WTC11 (cell line): Measurements from ENCODE around the gene C20orf204. TPM values are rescaled to one million over a fixed set of nuclear protein-coding genes. Genes with fewer than 3 reads are reported as not detected.

ENCODE experiments used
- ATAC-seq: fragments of 200-7000 bp; cut with Tn5 transposase; 2 replicates; pipeline ENCODE4 v1.10.0; 2021; ENCODE audit warnings: mild to moderate bottlenecking, moderate library complexity
- CTCF ChIA-PET: fragments of 300-600 bp; sonication (Branson Sonifier 250); formaldehyde crosslinking; loops from one replicate; lab custom pipeline; 2021; ENCODE audit warnings: antibody characterized with exemption; lab: Charles Lee
- POLR2A ChIA-PET: fragments of 350-600 bp; sonication (Branson Sonifier 250); formaldehyde crosslinking; loops from one replicate; lab custom pipeline; 2021; ENCODE audit warnings: antibody characterized with exemption; lab: Charles Lee
- DNase-seq: peaks from one replicate; pipeline ENCODE4 v3.0.0; 2021; ENCODE audit warnings: low spot score
- H3K27ac Mint-ChIP-seq: 2 replicates; pipeline ENCODE4 v1.8.0; 2021; ENCODE audit warnings: mixed read lengths
- H3K27me3 Mint-ChIP-seq: 2 replicates; pipeline ENCODE4 v1.8.0; 2021; ENCODE audit warnings: low read depth, mild to moderate bottlenecking, moderate library complexity, mixed read lengths
- H3K36me3 Mint-ChIP-seq: 2 replicates; pipeline ENCODE4 v1.8.0; 2021; ENCODE audit warnings: mixed read lengths
- H3K4me1 Mint-ChIP-seq: 2 replicates; pipeline ENCODE4 v1.8.0; 2022; ENCODE audit warnings: mixed read lengths
- H3K4me3 Mint-ChIP-seq: 2 replicates; pipeline ENCODE4 v1.8.0; 2021; ENCODE audit warnings: mild to moderate bottlenecking, moderate library complexity, mixed read lengths
- H3K9me3 Mint-ChIP-seq: 2 replicates; pipeline ENCODE4 v1.8.0; 2021; ENCODE audit warnings: mixed read lengths
- CREB1 ChIP-seq: sonication (generic); formaldehyde crosslinking; IDR thresholded peaks from 2 replicates; pipeline ENCODE4 v1.8.0; 2023; ENCODE audit warnings: mild to moderate bottlenecking, missing genetic modification reagents
- ELF4 ChIP-seq: sonication (generic); formaldehyde crosslinking; IDR thresholded peaks from 2 replicates; pipeline ENCODE4 v1.8.1; 2022; ENCODE audit warnings: low read depth, mild to moderate bottlenecking, moderate library complexity, missing genetic modification reagents
- EMX1 ChIP-seq: fragments of 250-450 bp; sonication (Bioruptor Pico); IDR thresholded peaks from 2 replicates; pipeline ENCODE4 v1.8.0; 2021; ENCODE audit warnings: mild to moderate bottlenecking
- ETV6 ChIP-seq: sonication (generic); formaldehyde crosslinking; IDR thresholded peaks from 2 replicates; pipeline ENCODE4 v1.8.1; 2022; ENCODE audit warnings: mild to moderate bottlenecking, missing genetic modification reagents
- FOXJ3 ChIP-seq: sonication (generic); formaldehyde crosslinking; IDR thresholded peaks from 2 replicates; pipeline ENCODE4 v1.9.0; 2021; ENCODE audit warnings: missing genetic modification reagents, mild to moderate bottlenecking, borderline replicate concordance
- GRHL2 ChIP-seq: fragments of 250-450 bp; sonication (Bioruptor Pico); IDR thresholded peaks from 2 replicates; pipeline ENCODE4 v1.8.0; 2022; ENCODE audit warnings: mild to moderate bottlenecking, moderate library complexity; ENCODE audit not compliant: insufficient replicate concordance, severe bottlenecking
- IRF2 ChIP-seq: sonication (generic); formaldehyde crosslinking; IDR thresholded peaks from 2 replicates; pipeline ENCODE4 v1.8.0; 2022; ENCODE audit warnings: low read depth, missing genetic modification reagents, borderline replicate concordance
- NR2C2 ChIP-seq: sonication (generic); formaldehyde crosslinking; IDR thresholded peaks from 2 replicates; pipeline ENCODE4 v1.8.0; 2022; ENCODE audit warnings: mild to moderate bottlenecking, missing genetic modification reagents
- PRRX2 ChIP-seq: fragments of 250-450 bp; sonication (Bioruptor Pico); IDR thresholded peaks from 2 replicates; pipeline ENCODE4 v1.8.0; 2021; ENCODE audit warnings: mild to moderate bottlenecking
- SOX15 ChIP-seq: fragments of 250-450 bp; sonication (Bioruptor Pico); IDR thresholded peaks from 2 replicates; pipeline ENCODE4 v1.9.0; 2021; ENCODE audit warnings: mild to moderate bottlenecking
- TCF7 ChIP-seq: sonication (generic); formaldehyde crosslinking; IDR thresholded peaks from 2 replicates; pipeline ENCODE4 v1.8.0; 2022; ENCODE audit warnings: mild to moderate bottlenecking, low read depth, missing genetic modification reagents, moderate library complexity
- TEAD4 ChIP-seq: sonication (generic); formaldehyde crosslinking; IDR thresholded peaks from 2 replicates; pipeline ENCODE4 v1.8.0; 2022; ENCODE audit warnings: mild to moderate bottlenecking, missing genetic modification reagents
- ZNF121 ChIP-seq: sonication (generic); formaldehyde crosslinking; IDR thresholded peaks from 2 replicates; pipeline ENCODE4 v1.8.0; 2023; ENCODE audit warnings: missing genetic modification reagents
- ZNF219 ChIP-seq: sonication (generic); formaldehyde crosslinking; IDR thresholded peaks from 2 replicates; pipeline ENCODE4 v1.8.0; 2023; ENCODE audit warnings: missing genetic modification reagents, mild to moderate bottlenecking, borderline replicate concordance
- ZNF416 ChIP-seq: fragments of 250-450 bp; sonication (Bioruptor Pico); IDR thresholded peaks from 2 replicates; pipeline ENCODE4 v1.9.0; 2021; ENCODE audit warnings: mild to moderate bottlenecking, inconsistent platforms
- total RNA-seq: library from RNA; stranded (reverse); gene quantifications from 3 replicates; pipeline ENCODE4 v1.2.3, GENCODE V29; 2021
- TF ChIP-seq, protein P1 (sequence below): sonication (generic); formaldehyde crosslinking; IDR thresholded peaks from 2 replicates; pipeline ENCODE4 v1.8.1; 2022; ENCODE audit warnings: mild to moderate bottlenecking, missing genetic modification reagents, moderate library complexity, borderline replicate concordance
- TF ChIP-seq, protein P2 (sequence below): sonication (generic); formaldehyde crosslinking; IDR thresholded peaks from 2 replicates; pipeline ENCODE4 v1.8.1; 2023; ENCODE audit warnings: mild to moderate bottlenecking, missing genetic modification reagents, moderate library complexity
- TF ChIP-seq, protein P3 (sequence below): fragments of 250-450 bp; sonication (Bioruptor Pico); IDR thresholded peaks from 2 replicates; pipeline ENCODE4 v1.9.0; 2021; ENCODE audit warnings: moderate library complexity, mild to moderate bottlenecking, inconsistent platforms, borderline replicate concordance
- TF ChIP-seq, protein P4 (sequence below): sonication (generic); formaldehyde crosslinking; IDR thresholded peaks from 2 replicates; pipeline ENCODE4 v1.8.1; 2023; ENCODE audit warnings: mild to moderate bottlenecking, missing genetic modification reagents
- TF ChIP-seq, protein P5 (sequence below): sonication (generic); formaldehyde crosslinking; IDR thresholded peaks from 2 replicates; pipeline ENCODE4 v1.8.0; 2022; ENCODE audit warnings: mild to moderate bottlenecking, missing genetic modification reagents
- TF ChIP-seq, protein P6 (sequence below): sonication (generic); formaldehyde crosslinking; IDR thresholded peaks from 2 replicates; pipeline ENCODE4 v1.8.0; 2022; ENCODE audit warnings: mild to moderate bottlenecking, missing genetic modification reagents
- TF ChIP-seq, protein P7 (sequence below): sonication (generic); formaldehyde crosslinking; IDR thresholded peaks from 2 replicates; pipeline ENCODE4 v1.8.1; 2023; ENCODE audit warnings: mild to moderate bottlenecking, missing genetic modification reagents

The C20orf204 gene
- total RNA-seq, 1 experiment from 2014 or later = 2.1 TPM

DNA sequence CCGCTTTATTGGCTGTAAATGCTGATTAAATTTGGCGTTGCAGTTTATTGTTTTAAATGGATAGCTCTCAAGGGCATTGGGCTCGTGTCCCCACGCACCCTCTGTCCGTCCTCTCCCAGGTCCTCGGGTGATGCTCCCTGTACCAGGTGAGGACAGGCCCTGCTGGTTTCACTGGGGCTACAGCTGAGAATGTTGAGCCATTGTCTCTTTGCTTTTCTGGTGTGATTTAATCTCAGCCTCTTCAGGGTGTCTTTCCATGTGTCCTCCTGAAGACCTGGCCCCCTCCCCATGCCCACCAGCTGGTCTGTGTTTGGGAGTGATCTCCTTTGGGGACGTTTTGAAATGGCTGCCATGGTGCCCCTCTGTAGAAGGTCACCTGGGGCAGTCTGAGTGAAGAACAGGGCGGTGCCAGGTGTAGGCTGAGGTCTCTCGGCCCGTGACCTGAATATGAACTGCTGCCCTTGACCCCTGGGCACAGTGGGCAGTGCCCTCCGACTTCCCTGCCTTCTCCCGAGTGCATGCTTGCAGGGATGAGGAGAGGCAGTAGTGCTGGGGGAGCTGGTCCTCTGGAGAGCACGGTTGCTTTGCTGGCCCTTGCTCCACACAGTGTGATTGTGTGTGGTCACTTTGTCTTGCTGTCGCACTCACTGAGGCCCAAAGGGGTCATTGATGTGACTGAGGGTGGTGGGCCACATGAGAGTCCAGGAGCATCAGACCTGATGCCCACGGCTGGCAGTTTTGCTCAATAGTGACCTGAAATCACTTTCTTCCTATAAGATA, 12.4 kb upstream of the C20orf204 start:
- Mint-ChIP-seq H3K36me3 (peaks cover 63% of the 10 kb centered on the region), H3K27ac (no peak overlapping the region), H3K4me1 (no peaks in the 10 kb centered on the region), H3K27me3 (no peaks in the 10 kb centered on the region), H3K4me3 (no peak overlapping the region), H3K9me3 (no peaks in the 10 kb centered on the region)
- no peak for TF ChIP-seq IRF2 (CRISPR knock-in tag)
- TF ChIP-seq, protein P1, sequence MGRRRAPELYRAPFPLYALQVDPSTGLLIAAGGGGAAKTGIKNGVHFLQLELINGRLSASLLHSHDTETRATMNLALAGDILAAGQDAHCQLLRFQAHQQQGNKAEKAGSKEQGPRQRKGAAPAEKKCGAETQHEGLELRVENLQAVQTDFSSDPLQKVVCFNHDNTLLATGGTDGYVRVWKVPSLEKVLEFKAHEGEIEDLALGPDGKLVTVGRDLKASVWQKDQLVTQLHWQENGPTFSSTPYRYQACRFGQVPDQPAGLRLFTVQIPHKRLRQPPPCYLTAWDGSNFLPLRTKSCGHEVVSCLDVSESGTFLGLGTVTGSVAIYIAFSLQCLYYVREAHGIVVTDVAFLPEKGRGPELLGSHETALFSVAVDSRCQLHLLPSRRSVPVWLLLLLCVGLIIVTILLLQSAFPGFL (CRISPR knock-in tag) = peak; percentile 20; the same call in 1 of the 2 replicates
- ChIA-PET POLR2A (interaction anchor here (0.5 kb wide), 1 partner anchor 196 kb away, joined by 3 read pairs; no protein-coding TSS in a partner anchor), CTCF (interaction anchor here (1.1 kb wide), 1 partner anchor 15 kb away, joined by 5 read pairs; no protein-coding TSS in a partner anchor)
- no peak for DNase-seq
- no peak for ATAC-seq

DNA sequence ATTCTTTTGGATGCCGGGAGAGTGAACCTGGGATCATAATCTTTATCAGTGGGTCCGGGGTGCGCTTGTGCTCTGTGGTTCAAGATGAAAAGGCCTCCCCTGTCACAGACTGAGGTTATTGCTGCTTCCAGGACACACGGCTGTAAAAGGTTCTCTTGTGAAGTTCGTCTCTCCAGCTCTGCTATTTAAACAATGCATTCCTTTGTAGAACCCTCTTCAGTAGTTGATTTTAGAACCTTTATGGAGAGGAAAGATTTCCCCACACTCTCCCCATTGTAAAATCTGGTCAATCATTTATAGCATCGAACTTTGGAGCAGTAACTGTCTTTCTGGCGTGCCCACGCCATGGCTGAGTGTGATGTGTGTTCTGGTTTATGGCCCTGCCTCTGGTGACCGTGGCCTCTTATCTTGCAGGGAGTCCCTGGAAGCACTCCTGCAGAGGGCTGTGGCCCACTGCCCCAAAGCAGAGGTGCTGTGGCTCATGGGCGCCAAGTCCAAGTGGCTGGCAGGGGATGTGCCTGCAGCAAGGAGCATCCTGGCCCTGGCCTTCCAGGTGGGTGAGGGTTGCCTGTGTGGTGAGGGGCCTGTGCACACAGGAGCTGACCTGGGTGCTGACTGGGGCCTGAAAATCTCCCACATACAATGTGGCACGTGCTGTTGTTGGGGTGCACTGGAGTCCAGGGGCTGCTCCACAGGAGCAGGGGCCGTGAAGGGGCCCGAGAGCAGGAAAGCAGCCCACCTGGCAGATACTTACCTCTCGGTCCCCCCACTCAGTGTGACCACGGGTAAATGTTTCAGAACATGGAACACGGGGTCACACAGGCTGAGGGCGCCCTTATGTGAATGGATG, 11.6 kb upstream of the C20orf204 start:
- H3K27me3 Mint-ChIP-seq = no peaks in the 10 kb centered on the region
- no peak for ATAC-seq

More for the DNA sequence above, 11.6 kb upstream of the C20orf204 start:
- no peak overlapping the region for H3K4me3 Mint-ChIP-seq
- TF ChIP-seq, protein P2, sequence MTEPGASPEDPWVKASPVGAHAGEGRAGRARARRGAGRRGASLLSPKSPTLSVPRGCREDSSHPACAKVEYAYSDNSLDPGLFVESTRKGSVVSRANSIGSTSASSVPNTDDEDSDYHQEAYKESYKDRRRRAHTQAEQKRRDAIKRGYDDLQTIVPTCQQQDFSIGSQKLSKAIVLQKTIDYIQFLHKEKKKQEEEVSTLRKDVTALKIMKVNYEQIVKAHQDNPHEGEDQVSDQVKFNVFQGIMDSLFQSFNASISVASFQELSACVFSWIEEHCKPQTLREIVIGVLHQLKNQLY (CRISPR knock-in tag) = no peak
- TF ChIP-seq PRRX2 (CRISPR knock-in tag) (no peak), ZNF219 (CRISPR knock-in tag) (no peak), ZNF416 (CRISPR knock-in tag) (no peak), ETV6 (CRISPR knock-in tag) (no peak), NR2C2 (no peak), TCF7 (CRISPR knock-in tag) (no peak), EMX1 (CRISPR knock-in tag) (no peak), FOXJ3 (CRISPR knock-in tag) (no peak), GRHL2 (CRISPR knock-in tag) (no peak), SOX15 (CRISPR knock-in tag) (no peak), ZNF121 (CRISPR knock-in tag) (no peak), ELF4 (CRISPR knock-in tag) (no peak), TEAD4 (no peak), CREB1 (no peak)
- TF ChIP-seq, protein P3, sequence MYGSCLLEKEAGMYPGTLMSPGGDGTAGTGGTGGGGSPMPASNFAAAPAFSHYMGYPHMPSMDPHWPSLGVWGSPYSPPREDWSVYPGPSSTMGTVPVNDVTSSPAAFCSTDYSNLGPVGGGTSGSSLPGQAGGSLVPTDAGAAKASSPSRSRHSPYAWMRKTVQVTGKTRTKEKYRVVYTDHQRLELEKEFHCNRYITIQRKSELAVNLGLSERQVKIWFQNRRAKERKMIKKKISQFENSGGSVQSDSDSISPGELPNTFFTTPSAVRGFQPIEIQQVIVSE = no peak
- TF ChIP-seq, protein P4, sequence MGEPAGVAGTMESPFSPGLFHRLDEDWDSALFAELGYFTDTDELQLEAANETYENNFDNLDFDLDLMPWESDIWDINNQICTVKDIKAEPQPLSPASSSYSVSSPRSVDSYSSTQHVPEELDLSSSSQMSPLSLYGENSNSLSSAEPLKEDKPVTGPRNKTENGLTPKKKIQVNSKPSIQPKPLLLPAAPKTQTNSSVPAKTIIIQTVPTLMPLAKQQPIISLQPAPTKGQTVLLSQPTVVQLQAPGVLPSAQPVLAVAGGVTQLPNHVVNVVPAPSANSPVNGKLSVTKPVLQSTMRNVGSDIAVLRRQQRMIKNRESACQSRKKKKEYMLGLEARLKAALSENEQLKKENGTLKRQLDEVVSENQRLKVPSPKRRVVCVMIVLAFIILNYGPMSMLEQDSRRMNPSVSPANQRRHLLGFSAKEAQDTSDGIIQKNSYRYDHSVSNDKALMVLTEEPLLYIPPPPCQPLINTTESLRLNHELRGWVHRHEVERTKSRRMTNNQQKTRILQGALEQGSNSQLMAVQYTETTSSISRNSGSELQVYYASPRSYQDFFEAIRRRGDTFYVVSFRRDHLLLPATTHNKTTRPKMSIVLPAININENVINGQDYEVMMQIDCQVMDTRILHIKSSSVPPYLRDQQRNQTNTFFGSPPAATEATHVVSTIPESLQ = no peak
- TF ChIP-seq, protein P5, sequence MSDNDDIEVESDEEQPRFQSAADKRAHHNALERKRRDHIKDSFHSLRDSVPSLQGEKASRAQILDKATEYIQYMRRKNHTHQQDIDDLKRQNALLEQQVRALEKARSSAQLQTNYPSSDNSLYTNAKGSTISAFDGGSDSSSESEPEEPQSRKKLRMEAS (CRISPR knock-in tag) = no peak
- TF ChIP-seq, protein P6, sequence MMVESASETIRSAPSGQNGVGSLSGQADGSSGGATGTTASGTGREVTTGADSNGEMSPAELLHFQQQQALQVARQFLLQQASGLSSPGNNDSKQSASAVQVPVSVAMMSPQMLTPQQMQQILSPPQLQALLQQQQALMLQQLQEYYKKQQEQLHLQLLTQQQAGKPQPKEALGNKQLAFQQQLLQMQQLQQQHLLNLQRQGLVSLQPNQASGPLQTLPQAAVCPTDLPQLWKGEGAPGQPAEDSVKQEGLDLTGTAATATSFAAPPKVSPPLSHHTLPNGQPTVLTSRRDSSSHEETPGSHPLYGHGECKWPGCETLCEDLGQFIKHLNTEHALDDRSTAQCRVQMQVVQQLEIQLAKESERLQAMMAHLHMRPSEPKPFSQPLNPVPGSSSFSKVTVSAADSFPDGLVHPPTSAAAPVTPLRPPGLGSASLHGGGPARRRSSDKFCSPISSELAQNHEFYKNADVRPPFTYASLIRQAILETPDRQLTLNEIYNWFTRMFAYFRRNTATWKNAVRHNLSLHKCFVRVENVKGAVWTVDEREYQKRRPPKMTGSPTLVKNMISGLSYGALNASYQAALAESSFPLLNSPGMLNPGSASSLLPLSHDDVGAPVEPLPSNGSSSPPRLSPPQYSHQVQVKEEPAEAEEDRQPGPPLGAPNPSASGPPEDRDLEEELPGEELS = no peak
- TF ChIP-seq, protein P7, sequence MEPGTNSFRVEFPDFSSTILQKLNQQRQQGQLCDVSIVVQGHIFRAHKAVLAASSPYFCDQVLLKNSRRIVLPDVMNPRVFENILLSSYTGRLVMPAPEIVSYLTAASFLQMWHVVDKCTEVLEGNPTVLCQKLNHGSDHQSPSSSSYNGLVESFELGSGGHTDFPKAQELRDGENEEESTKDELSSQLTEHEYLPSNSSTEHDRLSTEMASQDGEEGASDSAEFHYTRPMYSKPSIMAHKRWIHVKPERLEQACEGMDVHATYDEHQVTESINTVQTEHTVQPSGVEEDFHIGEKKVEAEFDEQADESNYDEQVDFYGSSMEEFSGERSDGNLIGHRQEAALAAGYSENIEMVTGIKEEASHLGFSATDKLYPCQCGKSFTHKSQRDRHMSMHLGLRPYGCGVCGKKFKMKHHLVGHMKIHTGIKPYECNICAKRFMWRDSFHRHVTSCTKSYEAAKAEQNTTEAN (CRISPR knock-in tag) = no peak
- TF ChIP-seq, all 79 proteins: peak for 0
- no peak overlapping the region for H3K27ac Mint-ChIP-seq
- DNase-seq = no peak
- POLR2A ChIA-PET = no interaction called here
- H3K9me3 Mint-ChIP-seq = no peaks in the 10 kb centered on the region
- peaks cover 62% of the 10 kb centered on the region for H3K36me3 Mint-ChIP-seq
- H3K4me1 Mint-ChIP-seq = no peaks in the 10 kb centered on the region
- CTCF ChIA-PET = interaction anchor here (1.1 kb wide), 1 partner anchor 14 kb away, joined by 5 read pairs; no protein-coding TSS in a partner anchor
